SU-DHL-6 (cell line): ENCODE results near the gene MROH7.

Experiments
- H2AFZ ChIP-seq: fragments of 200-600 bp; sonication (generic); 2 replicates; pipeline ENCODE4 v1.6.1; 2014; ENCODE audit warnings: low read depth, mild to moderate bottlenecking, moderate library complexity, mixed read lengths, antibody characterized with exemption, low read length; ENCODE audit not compliant: severe bottlenecking
- H3F3A ChIP-seq: fragments of 200-600 bp; shearing (Covaris generic); 2 replicates; pipeline ENCODE4 v1.6.0; 2016; ENCODE audit warnings: antibody characterized with exemption, mild to moderate bottlenecking; ENCODE audit not compliant: insufficient read depth
- H3K27ac ChIP-seq: fragments of 200-600 bp; sonication (generic); 2 replicates; pipeline ENCODE4 v1.5.1; 2016; ENCODE audit warnings: low read depth, mild to moderate bottlenecking, low read length, moderate library complexity, mixed read lengths
- H3K27me3 ChIP-seq: fragments of 200-600 bp; sonication (generic), shearing (Covaris generic); 2 replicates; pipeline ENCODE4 v1.6.0; 2014; ENCODE audit warnings: mild to moderate bottlenecking, low read length
- H3K36me3 ChIP-seq: fragments of 200-600 bp; sonication (generic); 2 replicates; pipeline ENCODE4 v1.6.1; 2014; ENCODE audit warnings: mild to moderate bottlenecking, low read length, mixed read lengths
- H3K4me2 ChIP-seq: fragments of 300-600, 200-600 bp; shearing (Covaris generic), sonication (generic); 2 replicates; pipeline ENCODE4 v1.6.0; 2014; ENCODE audit warnings: low read length, low read depth, mild to moderate bottlenecking; ENCODE audit not compliant: poor library complexity, severe bottlenecking
- H3K4me3 ChIP-seq: fragments of 200-600 bp; sonication (generic); 2 replicates; pipeline ENCODE4 v1.5.1; 2014; ENCODE audit warnings: antibody characterized with exemption, low read length, mild to moderate bottlenecking, mixed read lengths; ENCODE audit not compliant: insufficient read depth, poor library complexity, severe bottlenecking
- H3K79me2 ChIP-seq: fragments of 200-600 bp; sonication (generic); 2 replicates; pipeline ENCODE4 v1.6.1; 2014; ENCODE audit warnings: mild to moderate bottlenecking, low read length, moderate library complexity; ENCODE audit not compliant: insufficient read depth
- H3K9ac ChIP-seq: fragments of 200-600 bp; sonication (generic); 2 replicates; pipeline ENCODE4 v1.7.0; 2014; ENCODE audit warnings: mild to moderate bottlenecking, low read length
- H3K9me2 ChIP-seq: fragments of 200-600 bp; sonication (generic); replicated peaks from 2 replicates; pipeline ENCODE4 v1.6.1; 2014; ENCODE audit warnings: low read length; ENCODE audit not compliant: insufficient read depth
- H3K9me3 ChIP-seq: fragments of 200-600 bp; sonication (generic); 2 replicates; pipeline ENCODE4 v1.6.1; 2014; ENCODE audit warnings: low read length, mixed read lengths; ENCODE audit not compliant: insufficient read depth
- H4K20me1 ChIP-seq: fragments of 200-600 bp; sonication (generic); 2 replicates; pipeline ENCODE4 v1.6.1; 2014; ENCODE audit warnings: low read depth, mild to moderate bottlenecking, antibody characterized with exemption, low read length, moderate library complexity, mixed read lengths
- EZH2phosphoT487 ChIP-seq: fragments of 200-600 bp; sonication (generic), shearing (Covaris generic); conservative IDR thresholded peaks from 2 replicates; pipeline ENCODE4 v1.6.1; 2018; ENCODE audit warnings: mild to moderate bottlenecking, antibody characterized with exemption, low read length, moderate library complexity, mixed read lengths
- TF ChIP-seq, protein P1 (sequence below): fragments of 200-600 bp; sonication (generic); IDR thresholded peaks from one replicate; pipeline ENCODE4 v1.5.1; 2017; ENCODE audit warnings: antibody characterized with exemption, mild to moderate bottlenecking, low read length, moderate library complexity; ENCODE audit not compliant: insufficient read depth, poor library complexity, severe bottlenecking

Gene MROH7

GRCh38 chr1:54640863-54641836 is at the start of gene MROH7:
Gene MROH7, plus strand, starts transcription at chr1:54641786. Its CDS starts 11,141 bp downstream, at chr1:54652927.
- H3K9me3 ChIP-seq: peaks cover 5% of the 10 kb centered on the region; the same call in 1 of the 2 replicates
- H3F3A ChIP-seq: no peaks in the 10 kb centered on the region
- no peak within 1 kb of the TSS for H3K4me2 ChIP-seq
- no peaks in the 10 kb centered on the region; the same call in 1 of the 2 replicates for H3K27me3 ChIP-seq
- no peak for TF ChIP-seq EZH2phosphoT487
- H2AFZ ChIP-seq: no peak within 1 kb of the TSS
- no peak within 1 kb of the TSS for H3K4me3 ChIP-seq
- H3K36me3 ChIP-seq: no peaks in the 10 kb centered on the region
- H3K79me2 ChIP-seq: no peaks in the 10 kb centered on the region
- H3K27ac ChIP-seq: no peak within 1 kb of the TSS
- no peaks in the 10 kb centered on the region for H3K9me2 ChIP-seq
- no peak within 1 kb of the TSS for H3K9ac ChIP-seq
- H4K20me1 ChIP-seq: no peaks in the 10 kb centered on the region

GRCh38 chr1:54593571-54594160 is 47.9 kb upstream of the MROH7 start:
- Histone ChIP-seq H3K4me3 (no peak overlapping the region), H3K9me3 (no peaks in the 10 kb centered on the region), H3K4me2 (no peak overlapping the region), H3K9ac (no peak overlapping the region), H4K20me1 (no peaks in the 10 kb centered on the region), H3K27ac (no peak overlapping the region), H3F3A (no peaks in the 10 kb centered on the region), H3K27me3 (no peaks in the 10 kb centered on the region), H3K9me2 (no peaks in the 10 kb centered on the region), H3K36me3 (no peaks in the 10 kb centered on the region), H3K79me2 (no peaks in the 10 kb centered on the region), H2AFZ (no peak overlapping the region)
- TF ChIP-seq EZH2phosphoT487: no peak
- TF ChIP-seq, protein P1, sequence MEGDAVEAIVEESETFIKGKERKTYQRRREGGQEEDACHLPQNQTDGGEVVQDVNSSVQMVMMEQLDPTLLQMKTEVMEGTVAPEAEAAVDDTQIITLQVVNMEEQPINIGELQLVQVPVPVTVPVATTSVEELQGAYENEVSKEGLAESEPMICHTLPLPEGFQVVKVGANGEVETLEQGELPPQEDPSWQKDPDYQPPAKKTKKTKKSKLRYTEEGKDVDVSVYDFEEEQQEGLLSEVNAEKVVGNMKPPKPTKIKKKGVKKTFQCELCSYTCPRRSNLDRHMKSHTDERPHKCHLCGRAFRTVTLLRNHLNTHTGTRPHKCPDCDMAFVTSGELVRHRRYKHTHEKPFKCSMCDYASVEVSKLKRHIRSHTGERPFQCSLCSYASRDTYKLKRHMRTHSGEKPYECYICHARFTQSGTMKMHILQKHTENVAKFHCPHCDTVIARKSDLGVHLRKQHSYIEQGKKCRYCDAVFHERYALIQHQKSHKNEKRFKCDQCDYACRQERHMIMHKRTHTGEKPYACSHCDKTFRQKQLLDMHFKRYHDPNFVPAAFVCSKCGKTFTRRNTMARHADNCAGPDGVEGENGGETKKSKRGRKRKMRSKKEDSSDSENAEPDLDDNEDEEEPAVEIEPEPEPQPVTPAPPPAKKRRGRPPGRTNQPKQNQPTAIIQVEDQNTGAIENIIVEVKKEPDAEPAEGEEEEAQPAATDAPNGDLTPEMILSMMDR: no peak

- H3K27ac ChIP-seq: no peak overlapping the region
- no peak overlapping the region for H3K4me3 ChIP-seq
- H3K9me3 ChIP-seq: no peaks in the 10 kb centered on the region
- TF ChIP-seq, protein P1: no peak
- TF ChIP-seq EZH2phosphoT487: no peak
- no peaks in the 10 kb centered on the region for H3K79me2 ChIP-seq
- H3K9me2 ChIP-seq: no peaks in the 10 kb centered on the region
- no peaks in the 10 kb centered on the region for H3F3A ChIP-seq
- no peaks in the 10 kb centered on the region for H4K20me1 ChIP-seq
- H3K27me3 ChIP-seq: no peaks in the 10 kb centered on the region
- H3K9ac ChIP-seq: no peak overlapping the region
- H3K4me2 ChIP-seq: no peak overlapping the region
- no peaks in the 10 kb centered on the region for H3K36me3 ChIP-seq
- H2AFZ ChIP-seq: no peak overlapping the region
Measured at GRCh38 chr1:54594463-54594862, 47.1 kb upstream of the MROH7 start.
